Activated naive CD8-positive, alpha-beta T cell treated with anti-CD3 and anti-CD28 coated beads, Interleukin-2, amount 50 U/mL, for 16 hours (primary cell): ENCODE data around the gene CYP2W1.
"Not testable (repeated sequence)": the region's sequence is repeated elsewhere in the genome, so short reads cannot be mapped to it uniquely, and the experiment has no call there.

Source experiments
- DNase-seq: peaks from one replicate; pipeline ENCODE4 v3.0.0-alpha.2; 2020; ENCODE audit warnings: low read depth, low spot score

Gene CYP2W1

DNA sequence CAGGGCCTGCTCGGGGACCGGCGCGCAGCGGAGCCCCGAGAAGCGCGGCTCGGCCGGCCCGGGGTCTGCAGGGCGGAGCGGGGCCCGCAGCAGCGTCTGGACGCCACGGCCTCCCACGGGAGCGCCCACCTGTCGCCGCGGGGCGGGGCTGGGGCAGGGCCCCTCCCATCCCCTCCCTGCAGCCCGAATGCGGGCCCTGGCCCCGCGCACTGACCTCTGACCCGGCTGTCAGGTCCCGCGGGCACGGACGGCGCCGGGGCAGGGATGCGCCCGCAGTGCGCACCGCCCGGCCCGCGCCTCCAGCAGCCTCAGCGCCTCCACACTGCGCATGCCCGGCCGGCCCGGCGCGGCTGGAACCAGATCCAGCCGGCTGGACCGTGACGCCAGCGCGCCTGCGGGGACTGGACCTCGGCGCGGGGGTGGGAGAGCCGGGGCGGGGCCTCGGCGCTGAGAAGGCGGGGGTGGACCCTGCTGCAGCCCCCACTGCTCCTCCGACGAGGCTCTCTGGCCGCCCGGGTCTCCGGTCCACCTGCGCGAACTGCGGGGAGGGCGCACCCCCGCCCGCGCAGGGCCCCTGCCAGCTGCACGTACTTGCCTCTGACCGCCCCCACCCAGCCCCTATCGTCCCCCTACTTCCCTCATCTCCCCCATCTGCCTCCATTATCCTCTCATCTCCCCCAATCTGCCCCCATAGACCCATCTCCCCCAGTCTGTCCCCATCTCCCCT, 45.2 kb downstream of the CYP2W1 start:
- peak; percentile 68 for DNase-seq

DNA sequence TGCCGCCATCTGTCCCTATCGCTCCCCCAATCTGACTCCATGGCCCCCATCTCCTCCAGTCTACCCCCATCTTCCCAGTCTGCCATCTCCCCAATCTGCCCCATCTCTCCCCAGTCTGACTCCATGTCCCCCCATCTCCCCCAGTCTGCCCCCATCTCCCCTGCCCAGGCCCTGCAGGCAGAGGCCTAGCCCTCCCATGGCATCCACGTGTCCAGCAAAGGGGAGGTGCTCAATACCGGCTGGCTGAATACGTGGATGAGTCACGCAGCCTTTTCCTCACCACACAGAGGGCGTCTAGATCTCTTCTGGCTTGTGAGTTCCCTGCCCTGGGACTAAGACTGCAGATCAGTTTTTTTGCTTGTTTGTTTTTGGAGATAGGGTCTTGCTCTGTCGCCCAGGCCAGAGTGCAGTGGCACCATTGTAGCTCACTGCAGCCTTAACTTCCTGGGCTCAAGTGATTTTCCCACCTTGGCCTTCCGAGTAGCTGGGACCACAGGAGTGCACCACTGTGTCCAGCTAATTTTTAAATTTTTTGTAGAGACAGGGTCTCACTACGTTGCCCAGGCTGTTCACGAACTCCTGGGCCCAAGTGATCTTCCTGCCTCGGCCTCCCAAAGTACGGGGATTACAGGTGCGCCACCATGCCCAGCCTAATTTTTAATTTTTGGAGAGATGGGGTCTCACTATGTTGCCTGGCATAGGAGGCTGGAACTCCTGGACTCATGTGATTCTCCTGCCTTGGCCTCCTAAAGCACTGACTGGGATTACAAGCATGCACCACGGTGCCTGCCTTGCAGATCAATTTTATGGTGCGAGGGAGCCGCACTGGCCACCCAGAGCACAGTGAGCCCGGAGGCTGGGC, 46.0 kb downstream of the CYP2W1 start:
- DNase-seq = no peak

GRCh38 chr7:1029637-1030443, 46.9 kb downstream of the CYP2W1 start:
- no peak for DNase-seq

GRCh38 chr7:1030444-1031070, 47.6 kb downstream of the CYP2W1 start:
- DNase-seq = no peak

DNA sequence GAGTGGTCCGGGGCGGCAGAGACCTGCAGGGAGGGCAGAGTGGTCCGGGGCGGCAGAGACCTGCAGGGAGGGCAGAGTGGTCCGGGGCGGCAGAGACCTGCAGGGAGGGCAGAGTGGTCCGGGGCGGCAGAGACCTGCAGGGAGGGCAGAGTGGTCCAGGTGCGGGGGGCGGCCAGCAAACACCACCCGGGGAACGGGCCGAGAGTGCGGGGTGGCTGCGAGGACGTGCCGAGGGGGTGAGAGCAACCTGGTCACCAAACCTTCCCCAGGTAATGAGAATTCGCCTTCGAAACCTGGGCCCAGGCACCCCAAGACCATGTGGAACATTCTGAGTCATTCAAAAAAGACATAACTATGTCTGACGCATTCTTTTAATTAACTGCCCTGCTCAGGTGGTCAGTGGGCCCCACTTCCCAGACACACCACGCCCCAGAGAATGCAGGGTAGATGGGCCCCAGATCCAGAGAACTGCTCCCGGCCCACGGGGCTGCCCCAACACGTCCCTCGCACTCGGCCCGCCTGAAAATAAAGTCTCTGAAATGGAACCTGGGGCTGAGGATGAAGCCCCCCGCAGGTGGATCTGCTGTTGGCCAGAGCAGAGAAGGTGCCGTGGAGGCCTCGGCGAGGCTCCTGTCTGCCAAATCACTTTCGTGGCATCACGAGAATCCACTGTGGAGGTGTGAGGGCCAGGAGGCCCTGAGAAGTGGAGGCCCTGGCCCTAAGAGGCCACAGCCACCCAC, 48.9 kb downstream of the CYP2W1 start:
- DNase-seq = no peak

DNA sequence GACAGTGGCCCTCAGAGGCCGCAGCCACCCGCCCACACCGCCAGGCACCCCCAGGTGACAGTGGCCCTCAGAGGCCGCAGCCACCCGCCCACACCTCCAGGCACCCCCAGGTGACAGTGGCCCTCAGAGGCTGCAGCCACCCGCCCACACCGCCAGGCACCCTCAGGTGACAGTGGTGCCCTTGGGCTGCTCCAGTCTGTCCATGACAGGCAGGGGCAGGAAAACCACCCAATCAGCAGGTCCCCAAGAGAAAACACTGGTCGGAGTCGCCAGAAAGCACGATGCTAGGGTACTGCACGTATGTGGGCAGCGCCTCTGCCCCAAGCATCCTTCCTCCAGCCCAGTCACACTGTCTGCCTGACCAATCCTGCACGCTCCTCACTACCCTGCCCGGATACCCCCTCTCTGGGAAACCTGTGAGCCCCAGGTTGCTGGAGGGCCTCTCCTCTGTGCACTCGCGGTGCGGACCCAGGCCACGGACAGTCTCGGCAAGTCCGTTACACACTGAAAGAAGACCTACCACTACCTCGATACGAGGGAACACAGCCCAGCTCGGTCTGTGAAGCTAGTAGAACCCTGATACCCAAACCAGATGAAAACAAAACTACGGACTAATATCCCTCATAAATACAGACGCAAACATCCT, 49.7 kb downstream of the CYP2W1 start:
- DNase-seq = no peak

GRCh38 chr7:1033546-1034145, 50.7 kb downstream of the CYP2W1 start:
- no peak for DNase-seq

DNA sequence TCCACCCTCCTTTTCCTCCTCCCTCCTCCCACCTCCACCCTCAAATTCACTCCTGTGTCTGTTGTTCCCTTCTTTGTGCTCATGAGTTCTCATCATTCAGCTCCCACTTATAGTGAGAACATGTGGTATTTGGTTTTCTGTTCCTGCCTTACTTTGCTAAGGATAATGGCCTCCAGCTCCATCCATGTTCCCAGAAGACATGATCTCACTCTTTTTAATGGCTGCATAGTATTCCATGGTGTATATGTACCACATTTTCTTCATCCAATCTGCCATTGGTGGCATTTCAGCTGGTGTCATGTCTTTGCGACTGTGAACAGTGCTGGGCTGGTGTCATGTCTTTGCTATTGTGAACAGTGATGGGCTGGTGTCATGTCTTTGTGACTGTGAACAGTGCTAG, 51.8 kb downstream of the CYP2W1 start:
- DNase-seq = not testable (repeated sequence)

- DNase-seq = not testable (repeated sequence)
Observed at GRCh38 chr7:1036164-1036928, 53.4 kb downstream of the CYP2W1 start.
